DOHH2 (cell line): Measurements from ENCODE around the gene PCYOX1L.

Experiments
- CTCF ChIP-seq: fragments of 200-600 bp; sonication (generic); IDR thresholded peaks from one replicate; pipeline ENCODE4 v1.5.1; 2014; ENCODE audit warnings: antibody characterized with exemption, mild to moderate bottlenecking, low read depth, low read length; ENCODE audit not compliant: poor library complexity, severe bottlenecking
- EZH2phosphoT487 ChIP-seq: fragments of 200-600 bp; sonication (generic); IDR thresholded peaks from 2 replicates; pipeline ENCODE4 v1.6.1; 2017; ENCODE audit warnings: borderline replicate concordance, mild to moderate bottlenecking, antibody characterized with exemption, low read length, moderate library complexity, mixed read lengths

- TF ChIP-seq CTCF (no peak), EZH2phosphoT487 (no peak)
Observed at GRCh38 chr5:149399775-149400174, 41.9 kb downstream of the PCYOX1L start.
